ENCODE results near the gene IL4R. TPM values are rescaled to one million over a fixed set of nuclear protein-coding genes. Genes with fewer than 3 reads are reported as not detected.

IL4R gene
- polyA plus RNA-seq, 3 donors from 2014 or later = 15.7 to 38.7 (median 20.1) TPM

- no peak for DNase-seq
- Mint-ChIP-seq H3K4me1 (peaks cover 12 to 15% of the 10 kb centered on the region in 2 donors), H3K36me3 (peaks cover 0 to 4% (median 0%) of the 10 kb centered on the region in 3 donors), H3K9me3 (no peaks in the 10 kb centered on the region), H3K27me3 (ENCODE audit: low read depth in 3 of 3) (peaks cover 0 to 8% (median 2%) of the 10 kb centered on the region in 3 donors), H3K27ac (peak overlapping the region in 1 of 6 donors; percentile 42), H3K4me3 (no peak overlapping the region)
These were observed 15.6 kb upstream of the IL4R start for GRCh38 chr16:27298132-27298531.

- Mint-ChIP-seq H3K27ac (no peak overlapping the region), H3K9me3 (no peaks in the 10 kb centered on the region), H3K27me3 (ENCODE audit: low read depth in 3 of 3) (peaks cover 0 to 17% (median 9%) of the 10 kb centered on the region in 3 donors), H3K4me3 (no peak overlapping the region), H3K4me1 (peaks cover 0 to 2% of the 10 kb centered on the region in 2 donors), H3K36me3 (peaks cover 0 to 8% (median 0%) of the 10 kb centered on the region in 3 donors)
- no peak for DNase-seq
These were observed 12.4 kb upstream of the IL4R start for GRCh38 chr16:27301236-27301861.

- DNase-seq = no peak
- Mint-ChIP-seq H3K27ac (no peak overlapping the region), H3K27me3 (ENCODE audit: low read depth in 3 of 3) (peaks cover 0 to 17% (median 9%) of the 10 kb centered on the region in 3 donors), H3K4me3 (no peak overlapping the region), H3K4me1 (no peaks in the 10 kb centered on the region), H3K9me3 (no peaks in the 10 kb centered on the region), H3K36me3 (peaks cover 0 to 8% (median 0%) of the 10 kb centered on the region in 3 donors)
These were observed 11.6 kb upstream of the IL4R start for GRCh38 chr16:27302126-27302525.

GRCh38 chr16:27303256-27304100, 10.3 kb upstream of the IL4R start:
- H3K36me3 Mint-ChIP-seq = peaks cover 0 to 8% (median 0%) of the 10 kb centered on the region in 3 donors
- H3K9me3 Mint-ChIP-seq = no peaks in the 10 kb centered on the region
- H3K27me3 Mint-ChIP-seq (ENCODE audit: low read depth in 3 of 3) = peaks cover 0 to 16% (median 9%) of the 10 kb centered on the region in 3 donors
- no peak overlapping the region for H3K4me3 Mint-ChIP-seq
- no peaks in the 10 kb centered on the region for H3K4me1 Mint-ChIP-seq
- peak overlapping the region in 2 of 6 donors; percentile 35 to 51 for H3K27ac Mint-ChIP-seq
- no peak for DNase-seq

- Mint-ChIP-seq H3K27me3 (ENCODE audit: low read depth in 3 of 3) (peaks cover 0 to 13% (median 9%) of the 10 kb centered on the region in 3 donors), H3K4me1 (no peaks in the 10 kb centered on the region), H3K36me3 (peaks cover 0 to 8% (median 0%) of the 10 kb centered on the region in 3 donors), H3K27ac (peak overlapping the region in 2 of 6 donors; percentile 35 to 51), H3K9me3 (no peaks in the 10 kb centered on the region), H3K4me3 (no peak overlapping the region)
- DNase-seq = no peak
These were observed 9.7 kb upstream of the IL4R start for GRCh38 chr16:27304102-27304501.

- no peaks in the 10 kb centered on the region for H3K4me1 Mint-ChIP-seq
- H3K27ac Mint-ChIP-seq = peak overlapping the region in 2 of 6 donors; percentile 7 to 35
- no peaks in the 10 kb centered on the region for H3K9me3 Mint-ChIP-seq
- peaks cover 0 to 4% (median 0%) of the 10 kb centered on the region in 3 donors for H3K36me3 Mint-ChIP-seq
- no peak for DNase-seq
- H3K27me3 Mint-ChIP-seq (ENCODE audit: low read depth in 3 of 3) = peaks cover 0 to 12% (median 9%) of the 10 kb centered on the region in 3 donors
- H3K4me3 Mint-ChIP-seq = no peak overlapping the region
These were observed 8.7 kb upstream of the IL4R start for GRCh38 chr16:27304881-27305745.

GRCh38 chr16:27305839-27306442, 7.8 kb upstream of the IL4R start:
- Mint-ChIP-seq H3K27ac (peak overlapping the region in 4 of 6 donors; percentile 6 to 83 (median 18)), H3K9me3 (no peaks in the 10 kb centered on the region), H3K4me3 (peak overlapping the region in 1 of 5 donors; percentile 40), H3K36me3 (peaks cover 0 to 4% (median 0%) of the 10 kb centered on the region in 3 donors), H3K4me1 (no peaks in the 10 kb centered on the region), H3K27me3 (ENCODE audit: low read depth in 3 of 3) (peaks cover 0 to 12% (median 9%) of the 10 kb centered on the region in 3 donors)
- no peak for DNase-seq

GRCh38 chr16:27308792-27309191, 5.0 kb upstream of the IL4R start:
- peaks cover 7 to 12% (median 9%) of the 10 kb centered on the region in 3 donors for H3K27me3 Mint-ChIP-seq (ENCODE audit: low read depth in 3 of 3)
- H3K9me3 Mint-ChIP-seq = no peaks in the 10 kb centered on the region
- DNase-seq = no peak
- H3K27ac Mint-ChIP-seq = no peak overlapping the region
- H3K4me3 Mint-ChIP-seq = no peak overlapping the region
- peaks cover 0 to 4% (median 0%) of the 10 kb centered on the region in 3 donors for H3K36me3 Mint-ChIP-seq
- peaks cover 0 to 2% of the 10 kb centered on the region in 2 donors for H3K4me1 Mint-ChIP-seq

- Mint-ChIP-seq H3K27me3 (ENCODE audit: low read depth in 3 of 3) (peaks cover 7 to 16% (median 10%) of the 10 kb centered on the region in 3 donors), H3K9me3 (no peaks in the 10 kb centered on the region), H3K27ac (no peak overlapping the region), H3K36me3 (peaks cover 0 to 3% (median 0%) of the 10 kb centered on the region in 3 donors), H3K4me3 (peak overlapping the region in 1 of 5 donors; percentile 28), H3K4me1 (peaks cover 17% of the 10 kb centered on the region in 2 donors)
- no peak for DNase-seq
These were observed 3.0 kb upstream of the IL4R start for GRCh38 chr16:27310576-27311447.

GRCh38 chr16:27311448-27311830, 2.3 kb upstream of the IL4R start:
- Mint-ChIP-seq H3K4me1 (peaks cover 23% of the 10 kb centered on the region in 2 donors), H3K27ac (peak overlapping the region in 1 of 6 donors; percentile 40), H3K27me3 (ENCODE audit: low read depth in 3 of 3) (peaks cover 5 to 13% (median 7%) of the 10 kb centered on the region in 3 donors), H3K9me3 (no peaks in the 10 kb centered on the region), H3K4me3 (peak overlapping the region in 1 of 5 donors; percentile 28), H3K36me3 (no peaks in the 10 kb centered on the region)
- DNase-seq = no peak

- Mint-ChIP-seq H3K4me3 (peak overlapping the region; percentile 20 to 69 (median 54)), H3K36me3 (no peaks in the 10 kb centered on the region), H3K9me3 (no peaks in the 10 kb centered on the region), H3K27me3 (ENCODE audit: low read depth in 3 of 3) (peaks cover 5 to 13% (median 7%) of the 10 kb centered on the region in 3 donors), H3K27ac (peak overlapping the region in 3 of 6 donors; percentile 7 to 48 (median 40)), H3K4me1 (peaks cover 26 to 28% of the 10 kb centered on the region in 2 donors)
- DNase-seq = no peak
These were observed 1.9 kb upstream of the IL4R start for GRCh38 chr16:27311897-27312303.
